Mesothelial cell of epicardium (in vitro differentiated cells): Measurements from ENCODE around the gene ARHGEF26. TPM values are rescaled to one million over a fixed set of nuclear protein-coding genes. Genes with fewer than 3 reads are reported as not detected.

Source experiments
- DNase-seq, 2 experiments: peaks; one replicate each; pipeline ENCODE4 v3.0.0; 2021; ENCODE audit warnings: low spot score in 2 of 2; ENCODE audit not compliant: unreplicated experiment in 2 of 2
- H3K27ac Mint-ChIP-seq: 2 replicates; pipeline ENCODE4 v1.8.0; 2021; ENCODE audit warnings: mixed read lengths
- H3K27me3 Mint-ChIP-seq: 2 replicates; pipeline ENCODE4 v1.8.0; 2021; ENCODE audit warnings: low read depth, mixed read lengths
- H3K36me3 Mint-ChIP-seq: 2 replicates; pipeline ENCODE4 v1.8.0; 2021; ENCODE audit warnings: mixed read lengths
- H3K4me1 Mint-ChIP-seq: 2 replicates; pipeline ENCODE4 v1.8.0; 2021; ENCODE audit warnings: mixed read lengths
- H3K4me3 Mint-ChIP-seq: 2 replicates; pipeline ENCODE4 v1.8.0; 2021; ENCODE audit warnings: mild to moderate bottlenecking, moderate library complexity, mixed read lengths
- H3K9me3 Mint-ChIP-seq: 2 replicates; pipeline ENCODE4 v1.8.0; 2021; ENCODE audit warnings: mixed read lengths
- total RNA-seq: library from RNA; stranded (reverse); gene quantifications from 3 replicates; pipeline ENCODE4 v1.2.1, GENCODE V29; 2021
- TF ChIP-seq, protein P1 (sequence below): fragments of 200-600 bp; sonication (generic); IDR thresholded peaks from one replicate; pipeline ENCODE4 v1.5.0; 2021; ENCODE audit warnings: antibody characterized with exemption; ENCODE audit not compliant: unreplicated experiment

ARHGEF26 gene
- total RNA-seq, 1 donor from 2014 or later, result 6.6 TPM

DNA sequence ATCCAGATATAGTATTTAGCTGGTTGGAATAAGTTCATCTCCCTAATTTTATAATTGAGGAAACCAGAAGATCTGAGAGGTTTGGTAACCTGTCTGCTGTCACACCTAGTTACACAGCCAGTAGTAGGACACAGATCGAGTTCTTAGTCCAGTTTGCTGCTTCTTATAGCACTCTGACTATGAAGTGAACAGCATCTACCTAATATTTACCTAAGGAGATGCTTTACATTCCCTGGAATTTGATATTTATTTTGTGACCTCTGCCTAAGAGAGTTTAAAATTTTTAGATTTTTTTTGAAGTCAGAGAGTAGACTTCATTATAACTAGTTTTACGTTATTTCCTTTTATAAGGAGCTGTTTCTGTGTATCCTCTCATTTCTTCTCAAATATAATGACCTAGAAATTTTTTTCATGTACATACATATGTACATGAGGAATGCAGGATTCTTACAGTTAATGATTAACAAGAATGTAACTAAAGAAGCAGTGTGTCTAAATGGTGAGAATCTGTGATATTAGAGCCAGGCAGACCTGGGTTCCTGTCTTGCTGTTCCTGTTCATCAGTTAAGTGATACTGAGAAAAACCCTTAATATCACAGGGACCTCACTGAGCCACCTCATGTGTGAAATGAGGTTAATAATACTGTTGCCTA lies 4.3 kb downstream of the ARHGEF26 start:
- TF ChIP-seq, protein P1, sequence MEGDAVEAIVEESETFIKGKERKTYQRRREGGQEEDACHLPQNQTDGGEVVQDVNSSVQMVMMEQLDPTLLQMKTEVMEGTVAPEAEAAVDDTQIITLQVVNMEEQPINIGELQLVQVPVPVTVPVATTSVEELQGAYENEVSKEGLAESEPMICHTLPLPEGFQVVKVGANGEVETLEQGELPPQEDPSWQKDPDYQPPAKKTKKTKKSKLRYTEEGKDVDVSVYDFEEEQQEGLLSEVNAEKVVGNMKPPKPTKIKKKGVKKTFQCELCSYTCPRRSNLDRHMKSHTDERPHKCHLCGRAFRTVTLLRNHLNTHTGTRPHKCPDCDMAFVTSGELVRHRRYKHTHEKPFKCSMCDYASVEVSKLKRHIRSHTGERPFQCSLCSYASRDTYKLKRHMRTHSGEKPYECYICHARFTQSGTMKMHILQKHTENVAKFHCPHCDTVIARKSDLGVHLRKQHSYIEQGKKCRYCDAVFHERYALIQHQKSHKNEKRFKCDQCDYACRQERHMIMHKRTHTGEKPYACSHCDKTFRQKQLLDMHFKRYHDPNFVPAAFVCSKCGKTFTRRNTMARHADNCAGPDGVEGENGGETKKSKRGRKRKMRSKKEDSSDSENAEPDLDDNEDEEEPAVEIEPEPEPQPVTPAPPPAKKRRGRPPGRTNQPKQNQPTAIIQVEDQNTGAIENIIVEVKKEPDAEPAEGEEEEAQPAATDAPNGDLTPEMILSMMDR, result no peak
- DNase-seq, result no peak
- H3K9me3 Mint-ChIP-seq, result no peaks in the 10 kb centered on the region
- peaks cover 7% of the 10 kb centered on the region for H3K27me3 Mint-ChIP-seq
- peaks cover 32% of the 10 kb centered on the region for H3K4me1 Mint-ChIP-seq
- peaks cover 11% of the 10 kb centered on the region for H3K36me3 Mint-ChIP-seq
- H3K27ac Mint-ChIP-seq, result peak overlapping the region; percentile 6
- H3K4me3 Mint-ChIP-seq, result no peak overlapping the region

DNA sequence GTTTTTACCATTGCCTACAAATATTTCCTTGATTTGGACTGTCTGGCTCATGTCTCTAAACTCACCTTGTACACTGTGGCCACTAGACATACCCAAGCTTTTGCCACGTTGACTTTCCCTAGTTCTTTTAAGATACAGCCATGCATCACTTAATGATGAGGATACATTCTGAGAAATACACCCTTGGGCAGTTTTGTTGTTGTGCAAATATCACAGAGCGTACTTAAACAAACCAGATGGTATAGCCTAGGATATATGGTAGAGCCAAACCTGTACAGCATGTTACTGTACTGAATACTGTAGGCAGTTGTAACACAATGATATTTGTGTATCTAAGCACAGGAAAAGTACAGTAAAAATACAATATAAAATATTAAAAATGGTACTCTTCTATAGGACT lies 5.5 kb downstream of the ARHGEF26 start:
- Mint-ChIP-seq H3K36me3 (peaks cover 13% of the 10 kb centered on the region), H3K27me3 (peaks cover 7% of the 10 kb centered on the region), H3K27ac (no peak overlapping the region), H3K9me3 (no peaks in the 10 kb centered on the region), H3K4me1 (peaks cover 29% of the 10 kb centered on the region), H3K4me3 (no peak overlapping the region)
- no peak for DNase-seq
- TF ChIP-seq, protein P1, result no peak

DNA sequence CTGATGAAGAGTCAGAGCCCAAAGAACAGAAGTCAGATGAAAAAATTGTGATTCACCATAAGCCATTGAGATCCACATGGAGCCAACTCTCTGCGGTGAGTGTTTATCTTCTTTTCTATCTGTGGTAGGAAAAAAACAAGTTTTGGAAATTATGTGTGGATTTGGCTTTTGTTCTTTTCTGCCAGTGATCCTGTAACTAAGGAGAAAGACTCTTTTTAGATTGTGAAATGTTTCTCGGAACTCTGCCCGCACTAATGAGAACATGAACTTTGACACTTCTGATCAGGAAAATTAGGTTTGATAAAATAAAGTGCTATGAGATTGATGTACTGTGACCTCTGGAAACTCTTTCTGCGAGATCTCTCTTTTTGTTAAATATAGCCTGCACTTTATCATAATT lies 8.4 kb downstream of the ARHGEF26 start:
- Mint-ChIP-seq H3K9me3 (no peaks in the 10 kb centered on the region), H3K27ac (no peak overlapping the region), H3K27me3 (no peaks in the 10 kb centered on the region), H3K36me3 (peaks cover 13% of the 10 kb centered on the region), H3K4me1 (peaks cover 17% of the 10 kb centered on the region), H3K4me3 (no peak overlapping the region)
- TF ChIP-seq, protein P1, result no peak
- DNase-seq, result no peak

DNA sequence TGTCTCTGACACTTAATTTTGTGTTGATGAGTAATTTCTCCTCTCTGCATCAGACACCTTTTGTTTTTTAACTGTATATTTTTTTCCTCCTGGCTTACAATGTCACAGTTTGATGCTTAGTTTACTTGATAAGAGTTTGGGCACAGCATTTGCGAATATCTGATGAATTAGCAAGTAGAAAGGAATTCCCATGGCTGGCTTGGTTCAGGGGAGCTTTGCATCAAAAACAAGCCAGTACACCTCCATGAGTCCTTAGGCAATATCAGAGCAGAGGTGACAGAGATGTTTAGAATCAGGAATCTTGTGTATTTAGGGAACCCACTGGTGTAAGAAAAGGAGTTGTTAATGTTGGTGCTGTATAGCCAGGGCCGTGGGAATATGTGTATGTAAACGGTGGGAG lies 9.3 kb downstream of the ARHGEF26 start:
- no peaks in the 10 kb centered on the region for H3K27me3 Mint-ChIP-seq
- no peak for DNase-seq
- no peaks in the 10 kb centered on the region for H3K9me3 Mint-ChIP-seq
- no peak overlapping the region for H3K27ac Mint-ChIP-seq
- H3K4me1 Mint-ChIP-seq, result peaks cover 12% of the 10 kb centered on the region
- TF ChIP-seq, protein P1, result no peak
- H3K4me3 Mint-ChIP-seq, result no peak overlapping the region
- H3K36me3 Mint-ChIP-seq, result peaks cover 13% of the 10 kb centered on the region

DNA sequence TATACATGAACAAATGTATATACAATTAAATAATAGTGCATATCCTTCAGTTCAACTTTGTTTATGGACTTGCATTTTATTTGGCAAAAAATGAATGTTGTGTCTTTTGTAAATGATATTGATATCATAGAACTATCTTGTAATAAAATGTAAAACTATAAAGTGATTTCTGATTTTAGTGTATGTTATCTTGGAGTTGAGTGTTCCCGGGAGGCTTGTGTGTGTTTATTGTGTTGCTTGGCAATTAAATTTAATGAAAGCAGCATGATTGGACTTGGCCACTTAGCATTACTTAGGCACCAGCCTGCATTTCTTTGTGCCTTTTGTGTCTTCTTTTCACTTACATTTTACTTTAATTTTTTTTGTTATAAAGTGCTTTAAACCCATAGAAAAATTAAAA lies 10.6 kb downstream of the ARHGEF26 start:
- no peak overlapping the region for H3K27ac Mint-ChIP-seq
- H3K9me3 Mint-ChIP-seq, result no peaks in the 10 kb centered on the region
- peaks cover 12% of the 10 kb centered on the region for H3K4me1 Mint-ChIP-seq
- no peak for DNase-seq
- peaks cover 13% of the 10 kb centered on the region for H3K36me3 Mint-ChIP-seq
- no peaks in the 10 kb centered on the region for H3K27me3 Mint-ChIP-seq
- H3K4me3 Mint-ChIP-seq, result no peak overlapping the region
- TF ChIP-seq, protein P1, result no peak
